ENCODE results near the gene PRKCH. TPM values are rescaled to one million over a fixed set of nuclear protein-coding genes. Genes with fewer than 3 reads are reported as not detected.
A peak's percentile ranks its signal among the peaks of the same experiment; 100 is the strongest.

The PRKCH gene
- total RNA-seq, 1 donor from 2014 or later: 18.4 TPM

DNA sequence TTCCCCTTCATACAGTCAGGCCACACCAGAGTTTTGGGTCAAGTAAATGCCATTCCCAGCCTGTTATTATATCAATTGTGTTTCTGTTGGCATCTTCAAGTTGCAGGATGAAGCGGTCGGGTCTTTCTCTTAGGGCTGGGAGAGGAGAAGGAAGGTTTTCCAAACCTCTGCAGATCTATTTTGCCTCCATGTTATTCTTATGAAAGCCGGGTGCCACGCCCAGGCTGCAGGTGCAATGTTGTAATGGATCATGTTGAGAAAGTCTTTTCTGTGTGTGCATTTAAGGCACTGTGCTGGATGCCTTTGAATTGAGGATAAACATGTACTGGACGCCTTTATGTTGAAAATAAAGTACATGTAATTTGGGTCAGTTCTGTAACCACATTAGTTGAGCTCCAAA, 209.5 kb downstream of the PRKCH start:
- Histone ChIP-seq H3K9me3 (replicated peaks) (no peaks in the 10 kb centered on the region), H3K4me1 (peaks cover 78% of the 10 kb centered on the region), H3K36me3 (peaks cover 4% of the 10 kb centered on the region), H3K4me3 (no peak overlapping the region), H3K27me3 (ENCODE audit: low read depth) (no peaks in the 10 kb centered on the region), H3K27ac (replicated peaks) (peak overlapping the region; percentile 57)
- TF ChIP-seq, protein P1, sequence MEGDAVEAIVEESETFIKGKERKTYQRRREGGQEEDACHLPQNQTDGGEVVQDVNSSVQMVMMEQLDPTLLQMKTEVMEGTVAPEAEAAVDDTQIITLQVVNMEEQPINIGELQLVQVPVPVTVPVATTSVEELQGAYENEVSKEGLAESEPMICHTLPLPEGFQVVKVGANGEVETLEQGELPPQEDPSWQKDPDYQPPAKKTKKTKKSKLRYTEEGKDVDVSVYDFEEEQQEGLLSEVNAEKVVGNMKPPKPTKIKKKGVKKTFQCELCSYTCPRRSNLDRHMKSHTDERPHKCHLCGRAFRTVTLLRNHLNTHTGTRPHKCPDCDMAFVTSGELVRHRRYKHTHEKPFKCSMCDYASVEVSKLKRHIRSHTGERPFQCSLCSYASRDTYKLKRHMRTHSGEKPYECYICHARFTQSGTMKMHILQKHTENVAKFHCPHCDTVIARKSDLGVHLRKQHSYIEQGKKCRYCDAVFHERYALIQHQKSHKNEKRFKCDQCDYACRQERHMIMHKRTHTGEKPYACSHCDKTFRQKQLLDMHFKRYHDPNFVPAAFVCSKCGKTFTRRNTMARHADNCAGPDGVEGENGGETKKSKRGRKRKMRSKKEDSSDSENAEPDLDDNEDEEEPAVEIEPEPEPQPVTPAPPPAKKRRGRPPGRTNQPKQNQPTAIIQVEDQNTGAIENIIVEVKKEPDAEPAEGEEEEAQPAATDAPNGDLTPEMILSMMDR (IDR thresholded peaks at IDR 0.05; ENCODE audit: borderline replicate concordance): no peak
- no peak for DNase-seq
- intact Hi-C loops (cut with micrococcal nuclease): no loop called here

DNA sequence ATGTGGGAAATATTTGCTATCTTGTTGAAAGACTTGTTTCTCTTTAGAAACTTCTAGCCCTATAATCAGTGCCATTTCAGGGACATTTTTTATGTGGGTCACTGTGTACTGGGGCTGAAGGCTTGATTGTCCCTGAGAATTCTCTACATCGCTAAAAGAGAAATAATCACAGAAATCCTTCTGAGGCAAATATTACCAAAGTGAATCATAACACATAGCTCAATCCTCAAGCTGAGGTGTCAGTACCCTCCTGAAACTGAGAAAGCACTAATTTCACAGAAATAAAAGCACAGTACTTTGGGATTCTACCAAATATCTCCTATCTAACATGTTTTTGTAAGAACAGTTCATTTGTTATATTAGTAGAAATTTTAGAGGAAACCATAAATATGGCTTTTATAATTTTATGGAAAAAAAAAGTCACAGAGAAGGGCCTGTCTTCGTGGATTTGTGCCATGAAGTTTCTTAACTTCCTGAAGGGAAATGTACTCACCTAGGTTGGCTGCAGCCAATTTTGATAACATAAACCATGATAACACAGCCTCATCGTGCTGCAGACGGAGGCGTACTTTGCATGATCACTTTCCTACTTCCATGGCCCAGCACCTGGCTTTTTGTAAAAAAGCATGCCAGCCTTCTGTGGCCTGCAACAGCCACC, 210.2 kb downstream of the PRKCH start:
- intact Hi-C loops (cut with micrococcal nuclease): no loop called here
- TF ChIP-seq, protein P1 (IDR thresholded peaks at IDR 0.05; ENCODE audit: borderline replicate concordance): no peak
- Histone ChIP-seq H3K27ac (replicated peaks) (peak overlapping the region; percentile 57), H3K36me3 (peaks cover 4% of the 10 kb centered on the region), H3K9me3 (replicated peaks) (no peaks in the 10 kb centered on the region), H3K27me3 (ENCODE audit: low read depth) (no peaks in the 10 kb centered on the region), H3K4me3 (no peak overlapping the region), H3K4me1 (peaks cover 78% of the 10 kb centered on the region)
- DNase-seq: no peak

DNA sequence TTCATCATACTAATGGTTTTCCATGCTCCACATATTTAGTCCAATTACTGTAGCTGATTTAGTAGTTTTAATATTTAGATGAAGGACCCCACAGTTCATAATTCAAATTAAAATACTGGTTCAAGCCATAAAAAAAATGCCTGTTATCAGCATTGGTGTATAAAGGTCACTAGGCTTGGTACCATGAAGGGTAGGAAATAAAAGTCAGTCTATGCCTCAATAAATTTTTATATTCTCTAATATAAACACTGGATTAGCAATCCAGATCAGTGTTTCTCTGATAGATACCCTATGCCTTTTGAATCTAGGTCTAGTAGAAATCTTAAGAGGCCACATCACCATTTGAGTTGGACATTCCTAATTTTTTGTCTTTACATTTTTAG, 210.7 kb downstream of the PRKCH start:
- Histone ChIP-seq H3K36me3 (peaks cover 4% of the 10 kb centered on the region), H3K27me3 (ENCODE audit: low read depth) (no peaks in the 10 kb centered on the region), H3K27ac (replicated peaks) (peak overlapping the region; percentile 57), H3K4me3 (no peak overlapping the region), H3K9me3 (replicated peaks) (no peaks in the 10 kb centered on the region), H3K4me1 (peaks cover 78% of the 10 kb centered on the region)
- TF ChIP-seq, protein P1 (IDR thresholded peaks at IDR 0.05; ENCODE audit: borderline replicate concordance): no peak
- no peak for DNase-seq
- intact Hi-C loops (cut with micrococcal nuclease): no loop called here

DNA sequence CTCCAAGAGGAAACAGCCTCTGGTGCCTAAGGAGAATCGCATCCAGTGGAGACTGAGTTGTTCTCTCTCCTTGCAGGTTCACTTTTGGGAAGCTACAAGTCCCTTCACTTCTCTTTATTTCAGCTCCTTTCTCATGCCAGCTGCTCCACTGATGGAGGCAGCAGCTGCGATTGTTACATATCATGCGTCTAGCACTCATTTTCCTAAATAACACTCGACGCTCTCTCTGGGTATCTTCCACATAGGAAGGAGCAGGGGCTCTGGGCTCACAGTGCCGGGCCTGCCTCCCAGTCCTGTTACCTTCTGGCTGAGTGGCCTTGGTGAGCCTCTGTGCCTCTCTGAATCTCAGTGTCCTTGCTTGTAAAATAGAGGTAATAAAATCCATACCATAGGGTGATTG, 211.4 kb downstream of the PRKCH start:
- Histone ChIP-seq H3K27ac (replicated peaks) (peak overlapping the region; percentile 57), H3K9me3 (replicated peaks) (no peaks in the 10 kb centered on the region), H3K4me3 (no peak overlapping the region), H3K36me3 (peaks cover 4% of the 10 kb centered on the region), H3K27me3 (ENCODE audit: low read depth) (no peaks in the 10 kb centered on the region), H3K4me1 (peaks cover 78% of the 10 kb centered on the region)
- intact Hi-C loops (cut with micrococcal nuclease): no loop called here
- TF ChIP-seq, protein P1 (IDR thresholded peaks at IDR 0.05; ENCODE audit: borderline replicate concordance): no peak
- no peak for DNase-seq

DNA sequence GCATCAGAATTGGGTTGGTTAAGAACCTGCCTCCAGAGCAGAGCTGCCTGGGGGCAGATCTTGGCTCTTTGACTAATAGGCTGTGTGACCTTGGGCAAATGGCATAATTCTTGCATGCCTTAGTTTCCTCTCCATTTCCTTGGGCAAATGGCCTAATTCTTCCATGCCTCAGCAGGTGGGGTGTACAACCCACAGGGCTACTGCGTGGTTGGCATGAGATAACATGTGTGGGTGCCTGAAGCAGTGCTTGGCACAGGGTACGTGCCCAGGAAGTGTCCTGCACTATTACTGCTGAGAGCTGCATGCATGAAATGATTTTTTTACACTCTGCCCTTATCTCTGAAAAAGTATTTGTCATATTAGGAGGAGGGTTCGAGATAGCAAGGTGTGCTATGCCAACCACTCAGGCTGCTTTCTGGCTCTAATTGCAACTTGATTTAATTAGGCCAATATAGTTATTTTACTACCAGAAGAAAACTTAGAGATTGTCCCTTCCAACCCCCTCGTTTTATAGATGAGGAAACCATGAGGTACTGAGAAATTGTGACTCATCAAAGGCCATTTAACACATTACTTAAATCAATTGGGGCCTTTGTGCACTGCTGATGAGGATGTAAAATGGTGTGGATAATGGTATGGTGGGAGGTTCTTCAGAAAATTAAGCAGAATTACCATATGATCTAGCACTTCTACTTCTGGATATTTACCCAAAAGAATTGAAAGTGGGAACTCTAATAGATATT, 212.3 kb downstream of the PRKCH start:
- TF ChIP-seq, protein P1 (IDR thresholded peaks at IDR 0.05; ENCODE audit: borderline replicate concordance): no peak
- H3K27me3 ChIP-seq (ENCODE audit: low read depth): no peaks in the 10 kb centered on the region
- intact Hi-C loops (cut with micrococcal nuclease): no loop called here
- peaks cover 83% of the 10 kb centered on the region for H3K4me1 ChIP-seq
- H3K9me3 ChIP-seq (replicated peaks): no peaks in the 10 kb centered on the region
- no peak for DNase-seq
- H3K27ac ChIP-seq (replicated peaks): peak overlapping the region; percentile 7
- H3K36me3 ChIP-seq: peaks cover 4% of the 10 kb centered on the region
- H3K4me3 ChIP-seq: no peak overlapping the region

Data from left ventricle myocardium inferior (tissue), 1 donor.